Neural progenitor cell (in vitro differentiated cells): ENCODE results near the gene MAD2L1. TPM values are rescaled to one million over a fixed set of nuclear protein-coding genes. Genes with fewer than 3 reads are reported as not detected.

Experiments used
- DNase-seq: peaks from one replicate; pipeline ENCODE4 v3.0.0-alpha.2; 2016; ENCODE audit warnings: low spot score
- H2AFZ ChIP-seq: fragments of 200-600 bp; sonication (generic); replicated peaks from 2 replicates; pipeline ENCODE4 v1.6.1; 2016; ENCODE audit warnings: antibody characterized with exemption
- H3F3A ChIP-seq: fragments of 200-600 bp; sonication (generic); 2 replicates; pipeline ENCODE4 v1.6.1; 2016; ENCODE audit warnings: antibody characterized with exemption, low read depth
- H3K27ac ChIP-seq: fragments of 200-600 bp; sonication (generic); 2 replicates; pipeline ENCODE4 v1.5.1; 2016; ENCODE audit warnings: mild to moderate bottlenecking
- H3K27me3 ChIP-seq: fragments of 200-600 bp; sonication (generic); 2 replicates; pipeline ENCODE4 v1.6.1; 2016; ENCODE audit warnings: mild to moderate bottlenecking, moderate library complexity
- H3K36me3 ChIP-seq: fragments of 200-600 bp; sonication (generic); 2 replicates; pipeline ENCODE4 v1.5.1; 2016
- H3K4me1 ChIP-seq: fragments of 200-600 bp; sonication (generic); 2 replicates; pipeline ENCODE4 v1.6.1; 2016; ENCODE audit warnings: mixed run types
- H3K4me2 ChIP-seq: fragments of 200-600 bp; sonication (generic); 2 replicates; pipeline ENCODE4 v1.6.1; 2016
- H3K4me3 ChIP-seq: fragments of 200-600 bp; sonication (generic); 2 replicates; pipeline ENCODE4 v1.5.1; 2016
- H3K79me2 ChIP-seq: fragments of 200-600 bp; sonication (generic); 2 replicates; pipeline ENCODE4 v1.6.1; 2016; ENCODE audit warnings: low read depth
- H3K9ac ChIP-seq: fragments of 200-600 bp; sonication (generic); 2 replicates; pipeline ENCODE4 v1.6.1; 2016
- H3K9me3 ChIP-seq: fragments of 200-600 bp; sonication (generic); 2 replicates; pipeline ENCODE4 v1.5.1; 2016; ENCODE audit warnings: low read depth
- H4K20me1 ChIP-seq: fragments of 200-600 bp; sonication (generic); 2 replicates; pipeline ENCODE4 v1.6.1; 2016; ENCODE audit warnings: low read depth
- H3K27ac Mint-ChIP-seq: 3 replicates; pipeline ENCODE4 v1.8.0; 2021; ENCODE audit warnings: mixed read lengths
- H3K27me3 Mint-ChIP-seq: 2 replicates; pipeline ENCODE4 v1.8.0; 2022; ENCODE audit warnings: low read depth, mild to moderate bottlenecking, inconsistent platforms, moderate library complexity, mixed read lengths; ENCODE audit not compliant: insufficient read depth
- H3K36me3 Mint-ChIP-seq: 3 replicates; pipeline ENCODE4 v1.8.0; 2021; ENCODE audit warnings: mixed read lengths
- H3K4me1 Mint-ChIP-seq: 3 replicates; pipeline ENCODE4 v1.8.0; 2021; ENCODE audit warnings: mixed read lengths
- H3K4me3 Mint-ChIP-seq: 3 replicates; pipeline ENCODE4 v1.8.0; 2021; ENCODE audit warnings: mild to moderate bottlenecking, moderate library complexity, mixed read lengths
- H3K9me3 Mint-ChIP-seq: 3 replicates; pipeline ENCODE4 v1.8.0; 2020; ENCODE audit warnings: mixed read lengths
- EZH2 ChIP-seq: fragments of 200-600 bp; sonication (generic); IDR thresholded peaks from 2 replicates; pipeline ENCODE4 v1.6.1; 2017; ENCODE audit warnings: antibody characterized with exemption, mild to moderate bottlenecking, moderate library complexity
- EZH2phosphoT487 ChIP-seq: fragments of 200-600 bp; sonication (generic); IDR thresholded peaks from 2 replicates; pipeline ENCODE4 v1.6.1; 2017; ENCODE audit warnings: antibody characterized with exemption
- total RNA-seq: library from RNA; depleted of rRNA; stranded (reverse); fragments of >200 nt; gene quantifications from 2 replicates; pipeline ENCODE4 v1.2.3, GENCODE V29; 2015; ENCODE audit warnings: low replicate concordance
- TF ChIP-seq, protein P1 (sequence below): fragments of 200-600 bp; sonication (generic); IDR thresholded peaks from 2 replicates; pipeline ENCODE4 v1.5.1; 2017; ENCODE audit warnings: antibody characterized with exemption, mild to moderate bottlenecking

Gene MAD2L1
- total RNA-seq, 1 donor from 2014 or later, result 190 TPM

DNA sequence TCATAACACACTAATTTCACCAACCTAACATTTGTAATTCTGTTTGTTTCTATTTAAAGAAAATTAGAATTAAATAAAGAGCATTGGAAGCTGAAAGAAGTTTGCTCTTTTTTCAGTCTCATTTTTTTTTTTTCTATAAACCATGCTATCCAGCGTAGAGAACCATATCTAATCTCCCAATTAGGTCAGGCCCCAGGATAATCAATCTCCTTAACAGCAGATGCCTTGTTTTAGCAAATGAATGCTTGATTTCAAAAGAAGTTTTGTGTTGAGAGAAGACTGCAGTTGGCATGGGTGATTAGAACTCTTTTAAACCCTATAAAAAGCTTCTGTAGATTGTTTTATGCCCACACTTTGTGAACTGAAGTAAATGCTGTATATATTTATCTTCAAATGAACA is 15.6 kb upstream of the MAD2L1 start:
- Histone ChIP-seq H3F3A (no peaks in the 10 kb centered on the region), H3K27ac (no peak overlapping the region), H4K20me1 (no peaks in the 10 kb centered on the region), H3K9me3 (no peaks in the 10 kb centered on the region), H3K36me3 (no peaks in the 10 kb centered on the region), H3K4me2 (peak overlapping the region; percentile 3), H3K27me3 (no peaks in the 10 kb centered on the region), H3K9ac (no peak overlapping the region), H3K79me2 (no peaks in the 10 kb centered on the region), H3K4me1 (peaks cover 13% of the 10 kb centered on the region), H2AFZ (no peak overlapping the region), H3K4me3 (no peak overlapping the region)
- Mint-ChIP-seq H3K27me3 (no peaks in the 10 kb centered on the region), H3K27ac (no peak overlapping the region), H3K4me1 (peaks cover 9% of the 10 kb centered on the region), H3K36me3 (no peaks in the 10 kb centered on the region), H3K4me3 (no peak overlapping the region), H3K9me3 (peaks cover 1% of the 10 kb centered on the region)
- no peak for DNase-seq
- TF ChIP-seq, protein P1, sequence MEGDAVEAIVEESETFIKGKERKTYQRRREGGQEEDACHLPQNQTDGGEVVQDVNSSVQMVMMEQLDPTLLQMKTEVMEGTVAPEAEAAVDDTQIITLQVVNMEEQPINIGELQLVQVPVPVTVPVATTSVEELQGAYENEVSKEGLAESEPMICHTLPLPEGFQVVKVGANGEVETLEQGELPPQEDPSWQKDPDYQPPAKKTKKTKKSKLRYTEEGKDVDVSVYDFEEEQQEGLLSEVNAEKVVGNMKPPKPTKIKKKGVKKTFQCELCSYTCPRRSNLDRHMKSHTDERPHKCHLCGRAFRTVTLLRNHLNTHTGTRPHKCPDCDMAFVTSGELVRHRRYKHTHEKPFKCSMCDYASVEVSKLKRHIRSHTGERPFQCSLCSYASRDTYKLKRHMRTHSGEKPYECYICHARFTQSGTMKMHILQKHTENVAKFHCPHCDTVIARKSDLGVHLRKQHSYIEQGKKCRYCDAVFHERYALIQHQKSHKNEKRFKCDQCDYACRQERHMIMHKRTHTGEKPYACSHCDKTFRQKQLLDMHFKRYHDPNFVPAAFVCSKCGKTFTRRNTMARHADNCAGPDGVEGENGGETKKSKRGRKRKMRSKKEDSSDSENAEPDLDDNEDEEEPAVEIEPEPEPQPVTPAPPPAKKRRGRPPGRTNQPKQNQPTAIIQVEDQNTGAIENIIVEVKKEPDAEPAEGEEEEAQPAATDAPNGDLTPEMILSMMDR, result no peak
- no peak for TF ChIP-seq EZH2phosphoT487
- TF ChIP-seq EZH2, result no peak

DNA sequence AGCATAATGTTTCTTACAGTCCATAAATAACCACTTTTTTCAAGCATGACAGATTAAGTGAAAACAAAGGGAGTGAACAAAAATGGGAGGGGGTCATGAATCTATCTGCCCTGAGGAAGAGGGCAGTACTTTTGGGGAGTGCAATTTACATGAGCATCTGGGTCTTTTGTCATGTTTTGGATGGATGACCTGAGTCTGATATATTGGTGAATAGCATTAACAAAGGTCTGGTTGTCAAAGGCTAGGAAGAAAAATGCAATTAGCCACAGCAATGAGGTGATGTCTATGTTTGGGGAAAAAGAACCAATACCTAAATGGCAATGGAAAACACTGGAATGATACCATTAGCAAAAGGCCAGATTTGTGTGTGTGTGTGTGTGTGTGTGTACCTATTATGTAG is 15.1 kb upstream of the MAD2L1 start:
- TF ChIP-seq EZH2phosphoT487, result no peak
- TF ChIP-seq, protein P1, result no peak
- no peak for TF ChIP-seq EZH2
- Histone ChIP-seq H3K4me2 (no peak overlapping the region), H3K9me3 (no peaks in the 10 kb centered on the region), H3K9ac (no peak overlapping the region), H2AFZ (no peak overlapping the region), H3K4me3 (no peak overlapping the region), H4K20me1 (no peaks in the 10 kb centered on the region), H3K4me1 (peaks cover 13% of the 10 kb centered on the region), H3K27ac (no peak overlapping the region), H3F3A (no peaks in the 10 kb centered on the region), H3K27me3 (no peaks in the 10 kb centered on the region), H3K36me3 (no peaks in the 10 kb centered on the region), H3K79me2 (no peaks in the 10 kb centered on the region)
- H3K4me3 Mint-ChIP-seq, result no peak overlapping the region
- DNase-seq, result no peak
- H3K27ac Mint-ChIP-seq, result no peak overlapping the region
- H3K4me1 Mint-ChIP-seq, result peaks cover 9% of the 10 kb centered on the region
- no peaks in the 10 kb centered on the region for H3K27me3 Mint-ChIP-seq
- H3K9me3 Mint-ChIP-seq, result no peaks in the 10 kb centered on the region
- H3K36me3 Mint-ChIP-seq, result no peaks in the 10 kb centered on the region

DNA sequence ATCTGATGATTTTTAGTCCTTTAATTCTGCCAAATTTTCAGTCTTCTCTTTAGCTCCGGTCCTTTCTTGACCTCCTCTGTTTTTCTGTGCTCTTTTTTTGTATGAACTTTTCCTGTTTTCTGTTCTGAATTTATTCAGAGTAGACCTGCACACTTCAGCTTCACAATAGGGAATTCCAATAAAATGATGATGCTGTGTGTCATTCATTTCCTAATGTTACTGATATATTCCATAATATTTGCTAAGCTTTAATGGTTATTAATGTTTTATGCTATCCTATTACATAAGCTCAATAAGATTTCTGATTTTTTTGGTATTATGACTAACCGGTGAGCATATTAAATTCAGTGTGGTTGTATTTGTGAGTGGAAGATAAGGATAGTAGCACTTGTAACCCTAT is 13.9 kb upstream of the MAD2L1 start:
- Histone ChIP-seq H3K79me2 (no peaks in the 10 kb centered on the region), H3K4me2 (no peak overlapping the region), H3F3A (no peaks in the 10 kb centered on the region), H3K27me3 (no peaks in the 10 kb centered on the region), H3K9me3 (no peaks in the 10 kb centered on the region), H2AFZ (no peak overlapping the region), H3K36me3 (no peaks in the 10 kb centered on the region), H3K4me3 (no peak overlapping the region), H4K20me1 (no peaks in the 10 kb centered on the region), H3K4me1 (peaks cover 13% of the 10 kb centered on the region), H3K9ac (no peak overlapping the region), H3K27ac (no peak overlapping the region)
- DNase-seq, result no peak
- Mint-ChIP-seq H3K4me3 (no peak overlapping the region), H3K9me3 (no peaks in the 10 kb centered on the region), H3K27me3 (no peaks in the 10 kb centered on the region), H3K4me1 (peaks cover 9% of the 10 kb centered on the region), H3K27ac (no peak overlapping the region), H3K36me3 (no peaks in the 10 kb centered on the region)
- TF ChIP-seq EZH2phosphoT487 (no peak), EZH2 (no peak)
- TF ChIP-seq, protein P1, result no peak
